IMR-90 (cell line): Measurements from ENCODE around the gene CASTOR2. TPM values are rescaled to one million over a fixed set of nuclear protein-coding genes. Genes with fewer than 3 reads are reported as not detected.

ENCODE experiments used
- ATAC-seq: fragments of 200-7000 bp; cut with Tn5 transposase; 2 replicates; pipeline ENCODE4 v1.9.1; 2020; ENCODE audit warnings: low read depth, mild to moderate bottlenecking, moderate library complexity
- BruUV-seq: library from RNA; stranded (reverse); fragments of 400-500 nt; replicated peaks from 2 replicates; lab custom pipeline; 2021; lab: Mats Ljungman, UMichigan
- CTCF ChIA-PET: fragments of 300-600 bp; formaldehyde crosslinking; extraction: SDS; loops from one replicate; lab custom pipeline; 2021; ENCODE audit warnings: antibody characterized with exemption; lab: Yijun Ruan, JAX
- POLR2A ChIA-PET: fragments of 300-600 bp; sonication (Branson Sonifier 250); formaldehyde crosslinking; loops from one replicate; lab custom pipeline; 2022; ENCODE audit warnings: antibody characterized with exemption; ENCODE audit not compliant: unreplicated experiment; lab: Charles Lee
- DNase-seq: peaks from one replicate; pipeline ENCODE4 v3.0.0; 2013
- H2AFZ ChIP-seq: replicated peaks from 2 replicates; pipeline ENCODE3; 2013; ENCODE audit warnings: low read length, mild to moderate bottlenecking; ENCODE audit not compliant: poor library complexity
- H2AK5ac ChIP-seq: 2 replicates; pipeline ENCODE4 v1.6.1; 2013; ENCODE audit warnings: low read depth, low read length, inconsistent platforms
- H2AK9ac ChIP-seq: replicated peaks from 2 replicates; pipeline ENCODE3; 2013; ENCODE audit warnings: mild to moderate bottlenecking, low read depth, low read length, moderate library complexity; ENCODE audit not compliant: poor library complexity
- H2BK120ac ChIP-seq: 2 replicates; pipeline ENCODE4 v1.6.1; 2013; ENCODE audit warnings: low read depth, low read length, inconsistent platforms
- H2BK15ac ChIP-seq: 3 replicates; pipeline ENCODE4 v1.6.1; 2013; ENCODE audit warnings: low read depth, low read length, inconsistent platforms
- H2BK20ac ChIP-seq: 2 replicates; pipeline ENCODE4 v1.6.1; 2013; ENCODE audit warnings: low read depth, mild to moderate bottlenecking, inconsistent platforms, low read length, moderate library complexity
- H2BK5ac ChIP-seq: 2 replicates; pipeline ENCODE4 v1.6.1; 2013; ENCODE audit warnings: mild to moderate bottlenecking, low read depth, low read length, inconsistent platforms; ENCODE audit not compliant: poor library complexity, severe bottlenecking
- H3K14ac ChIP-seq: replicated peaks from 2 replicates; pipeline ENCODE4 v1.6.1; 2013; ENCODE audit warnings: low read depth, low read length, inconsistent platforms
- H3K18ac ChIP-seq: 2 replicates; pipeline ENCODE4 v1.6.1; 2013; ENCODE audit warnings: low read depth, low read length, control low read depth
- H3K23ac ChIP-seq: 2 replicates; pipeline ENCODE4 v1.6.1; 2013; ENCODE audit warnings: low read depth, low read length, inconsistent platforms
- H3K27ac ChIP-seq: 2 replicates; pipeline ENCODE4 v1.5.1; 2013; ENCODE audit warnings: mild to moderate bottlenecking, control low read depth, low read length; ENCODE audit not compliant: insufficient read depth
- H3K27me3 ChIP-seq: 2 replicates; pipeline ENCODE4 v1.6.1; 2013; ENCODE audit warnings: low read length; ENCODE audit not compliant: control insufficient read depth, insufficient read depth
- H3K36me3 ChIP-seq: 2 replicates; pipeline ENCODE4 v1.6.1; 2013; ENCODE audit warnings: low read length, mixed read lengths; ENCODE audit not compliant: control insufficient read depth, insufficient read depth
- H3K4ac ChIP-seq: 2 replicates; pipeline ENCODE4 v1.6.1; 2013; ENCODE audit warnings: low read depth, low read length, inconsistent platforms
- H3K4me1 ChIP-seq: 2 replicates; pipeline ENCODE4 v1.6.1; 2013; ENCODE audit warnings: low read length, mixed read lengths; ENCODE audit not compliant: control insufficient read depth, insufficient read depth
- H3K4me2 ChIP-seq: 2 replicates; pipeline ENCODE4 v1.6.1; 2013; ENCODE audit warnings: low read depth, mild to moderate bottlenecking, control low read depth, low read length, moderate library complexity
- H3K4me3 ChIP-seq: 2 replicates; pipeline ENCODE4 v1.5.1; 2013; ENCODE audit warnings: low read depth, mild to moderate bottlenecking, control low read depth, low read length, moderate library complexity; ENCODE audit not compliant: insufficient read depth
- H3K56ac ChIP-seq: 2 replicates; pipeline ENCODE4 v1.6.1; 2013; ENCODE audit warnings: low read length, inconsistent platforms; ENCODE audit not compliant: insufficient read depth; ENCODE audit errors: extremely low read depth
- H3K79me1 ChIP-seq, 2 experiments: 2 replicates each; pipeline ENCODE4 v1.6.1; 2013; ENCODE audit warnings: low read length in 2 of 2, inconsistent platforms in 1 of 2, low read depth in 1 of 2
- H3K9ac ChIP-seq: 2 replicates; pipeline ENCODE4 v1.6.1; 2013; ENCODE audit warnings: low read depth, low read length, control low read depth
- H3K9me1 ChIP-seq: 2 replicates; pipeline ENCODE4 v1.6.1; 2013; ENCODE audit warnings: low read length, inconsistent platforms; ENCODE audit not compliant: insufficient read depth
- H3K9me3 ChIP-seq: 2 replicates; pipeline ENCODE4 v1.6.1; 2013; ENCODE audit warnings: low read length; ENCODE audit not compliant: control insufficient read depth, insufficient read depth
- H4K20me1 ChIP-seq: 2 replicates; pipeline ENCODE4 v1.6.1; 2013; ENCODE audit warnings: low read length, inconsistent platforms; ENCODE audit not compliant: insufficient read depth
- H4K5ac ChIP-seq: 2 replicates; pipeline ENCODE4 v1.6.1; 2013; ENCODE audit warnings: mild to moderate bottlenecking, low read depth, low read length, control low read depth
- H4K8ac ChIP-seq, 2 experiments: 2 replicates each; pipeline ENCODE4 v1.6.1; 2013; ENCODE audit warnings: low read depth in 2 of 2, low read length in 2 of 2, control low read depth in 1 of 2, inconsistent platforms in 1 of 2
- H4K91ac ChIP-seq: 2 replicates; pipeline ENCODE4 v1.6.1; 2013; ENCODE audit warnings: low read depth, low read length, inconsistent platforms; ENCODE audit not compliant: insufficient read depth
- FOS ChIP-seq: fragments of 150-350 bp; IDR thresholded peaks from 2 replicates; pipeline ENCODE4 v1.6.1; 2016; ENCODE audit warnings: low read depth, low read length
- MAFK ChIP-seq: IDR thresholded peaks from 2 replicates; pipeline ENCODE4 v1.6.1; 2012; ENCODE audit warnings: low read depth, low read length, improper control_type of control experiment
- NFE2L2 ChIP-seq: fragments of 150-350 bp; IDR thresholded peaks from 2 replicates; pipeline ENCODE4 v1.6.1; 2016; ENCODE audit warnings: low read depth, mild to moderate bottlenecking, low read length
- RCOR1 ChIP-seq: IDR thresholded peaks from 2 replicates; pipeline ENCODE4 v1.6.1; 2012; ENCODE audit warnings: mild to moderate bottlenecking, low read length, improper control_type of control experiment; ENCODE audit not compliant: insufficient replicate concordance
- RFX5 ChIP-seq: IDR thresholded peaks from 2 replicates; pipeline ENCODE4 v1.8.0; 2012; ENCODE audit warnings: low read depth, mild to moderate bottlenecking, low read length, moderate library complexity
- WGBS, 2 experiments: methylation state at CpG; one replicate each; pipeline versions ENCODE4 v1.1.5 to v1.1.7; 2013; ENCODE audit warnings: missing lambda C conversion rate in 2 of 2; ENCODE audit not compliant: insufficient read length in 1 of 2; ENCODE audit errors: extremely low coverage in 2 of 2; 5-methylcytosine and 5-hydroxymethylcytosine counted together
- dilution Hi-C: fragments of 300-500 bp; cut with HindIII; formaldehyde crosslinking; loops from one replicate; pipeline ENCODE4 v1.14.3; 2018; ENCODE audit warnings: low sequenced_read_pairs; ENCODE audit not compliant: unreplicated experiment
- in situ Hi-C: fragments of 300-500 bp; cut with MboI; formaldehyde crosslinking; loops from 3 replicates; pipeline ENCODE4 v1.14.3; 2019; ENCODE audit warnings: low sequenced_read_pairs, inconsistent platforms, mixed read lengths
- intact Hi-C: fragments of 100-400 bp; cut with micrococcal nuclease; formaldehyde crosslinking; loops from 2 replicates; pipeline ENCODE4 v1.10.0; 2022
- polyA plus RNA-seq, 3 experiments: library from polyadenylated mRNA; depleted of rRNA; stranded (reverse); fragments of >200 nt; gene quantifications; 2 replicates each; pipeline ENCODE4 v1.2.3, GENCODE V29; 2012; ENCODE audit warnings: low replicate concordance in 1 of 3
- total RNA-seq: library from RNA; depleted of rRNA; stranded (reverse); fragments of >200 nt; gene quantifications from 2 replicates; pipeline ENCODE4 v1.2.3, GENCODE V29; 2012
- TF ChIP-seq, protein P1 (sequence below): conservative IDR thresholded peaks from 2 replicates; pipeline ENCODE4 v1.5.1; 2012; ENCODE audit warnings: mild to moderate bottlenecking, low read depth, low read length, improper control_type of control experiment

CASTOR2 gene
- total and polyA plus RNA-seq, 2 of the 4 experiments (the other 2 are of a cell fraction) = 5.2 to 8.0 TPM

DNA sequence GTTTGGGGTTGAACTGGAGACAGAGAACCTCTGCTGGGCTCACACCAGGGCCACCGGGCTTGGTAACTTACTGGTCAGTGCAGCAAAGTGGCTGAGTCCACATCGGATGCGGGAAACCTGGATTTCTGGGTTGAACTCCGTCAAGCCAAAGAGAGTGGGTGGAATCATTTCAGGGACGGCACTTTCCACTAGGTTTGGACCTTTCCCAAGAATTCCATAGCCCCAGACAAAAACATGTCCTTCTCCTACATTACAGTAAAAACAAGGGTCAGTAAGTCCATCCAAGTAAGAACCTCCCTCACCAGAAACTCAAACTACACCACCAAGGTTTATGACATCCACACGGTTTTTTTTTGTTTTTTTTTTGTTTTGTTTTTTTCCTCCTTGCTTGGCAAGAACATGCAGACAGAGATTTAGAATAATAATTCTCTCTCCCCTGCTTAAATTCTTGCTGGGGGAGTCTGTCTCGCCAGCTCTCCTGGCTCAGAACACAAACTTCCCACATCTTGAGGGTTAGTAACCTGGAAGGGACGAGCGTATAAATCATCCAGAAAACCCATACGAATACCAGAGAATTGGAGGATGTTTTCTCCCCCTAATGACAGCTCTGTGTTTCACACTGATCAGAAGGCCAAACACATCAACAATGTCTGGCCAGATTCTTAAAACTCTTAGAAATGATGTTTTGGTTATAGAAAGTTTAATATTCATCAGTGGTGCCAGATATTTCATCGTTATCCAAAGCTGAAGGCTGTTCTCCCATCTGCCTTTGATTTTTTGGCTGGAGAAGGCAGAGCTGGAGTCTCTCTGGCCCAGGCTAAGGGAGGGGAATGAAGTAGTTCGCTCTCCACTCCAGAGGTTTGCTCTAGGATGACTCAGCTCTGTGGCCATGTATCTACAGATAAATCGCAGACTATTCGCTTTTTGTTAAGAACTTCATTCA, 91.6 kb downstream of the CASTOR2 start:
- peak overlapping the region; percentile 74 for H2BK5ac ChIP-seq
- no peaks in the 10 kb centered on the region for H3K27me3 ChIP-seq
- peak overlapping the region in 1 of 2 experiments; percentile 43; a peak in 2 of 4 replicates for H4K8ac ChIP-seq
- no peak overlapping the region for H3K4me3 ChIP-seq
- peak overlapping the region; percentile 78 for H3K18ac ChIP-seq
- no peak for TF ChIP-seq RFX5
- peak; percentile 77 for TF ChIP-seq NFE2L2
- no peak for TF ChIP-seq RCOR1
- TF ChIP-seq MAFK = peak; percentile 20; the same call in 1 of the 2 replicates
- TF ChIP-seq, protein P1, sequence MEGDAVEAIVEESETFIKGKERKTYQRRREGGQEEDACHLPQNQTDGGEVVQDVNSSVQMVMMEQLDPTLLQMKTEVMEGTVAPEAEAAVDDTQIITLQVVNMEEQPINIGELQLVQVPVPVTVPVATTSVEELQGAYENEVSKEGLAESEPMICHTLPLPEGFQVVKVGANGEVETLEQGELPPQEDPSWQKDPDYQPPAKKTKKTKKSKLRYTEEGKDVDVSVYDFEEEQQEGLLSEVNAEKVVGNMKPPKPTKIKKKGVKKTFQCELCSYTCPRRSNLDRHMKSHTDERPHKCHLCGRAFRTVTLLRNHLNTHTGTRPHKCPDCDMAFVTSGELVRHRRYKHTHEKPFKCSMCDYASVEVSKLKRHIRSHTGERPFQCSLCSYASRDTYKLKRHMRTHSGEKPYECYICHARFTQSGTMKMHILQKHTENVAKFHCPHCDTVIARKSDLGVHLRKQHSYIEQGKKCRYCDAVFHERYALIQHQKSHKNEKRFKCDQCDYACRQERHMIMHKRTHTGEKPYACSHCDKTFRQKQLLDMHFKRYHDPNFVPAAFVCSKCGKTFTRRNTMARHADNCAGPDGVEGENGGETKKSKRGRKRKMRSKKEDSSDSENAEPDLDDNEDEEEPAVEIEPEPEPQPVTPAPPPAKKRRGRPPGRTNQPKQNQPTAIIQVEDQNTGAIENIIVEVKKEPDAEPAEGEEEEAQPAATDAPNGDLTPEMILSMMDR = no peak
- TF ChIP-seq FOS = peak; percentile 56; the same call in 1 of the 2 replicates
- peak overlapping the region; percentile 71 for H3K23ac ChIP-seq
- DNase-seq (peak; percentile 83), ATAC-seq (peak; percentile 80)
- H3K79me1 ChIP-seq = peaks cover 19 to 42% of the 10 kb centered on the region in 2 experiments
- H3K4me2 ChIP-seq = peak overlapping the region; percentile 53
- H3K4me1 ChIP-seq = peaks cover 24% of the 10 kb centered on the region
- peak overlapping the region; percentile 68; the same call in 1 of the 2 replicates for H3K27ac ChIP-seq
- peak overlapping the region; percentile 84 for H2AK9ac ChIP-seq
- peak overlapping the region; percentile 27 for H4K91ac ChIP-seq
- H3K9ac ChIP-seq = 0 out of 2 replicates have a peak overlapping the region, but pooled peaks have one; percentile 1
- no TSS peak for BruUV-seq
- 42% methylated on average over 2 of the region's 14 CpGs; no CpG with 5 or more reads in 1 of the 2 experiments for WGBS, 2 experiments
- H4K20me1 ChIP-seq = peaks cover 9% of the 10 kb centered on the region
- dilution Hi-C loops = no loop called here
- peaks cover 49% of the 10 kb centered on the region for H3K36me3 ChIP-seq
- POLR2A ChIA-PET = no interaction called here
- H3K56ac ChIP-seq = peak overlapping the region; percentile 33; the same call in 1 of the 2 replicates
- in situ Hi-C loops = no loop called here
- H2BK120ac ChIP-seq = peak overlapping the region; percentile 33
- no peaks in the 10 kb centered on the region for H3K9me3 ChIP-seq
- CTCF ChIA-PET = no interaction called here
- intact Hi-C loops = no loop called here
- H2BK20ac ChIP-seq = peak overlapping the region; percentile 21
- peak overlapping the region; percentile 74 for H2AK5ac ChIP-seq
- H2AFZ ChIP-seq = peak overlapping the region; percentile 40
- H4K5ac ChIP-seq = no peak overlapping the region; the same call in 1 of the 2 replicates
- H3K9me1 ChIP-seq = peaks cover 33% of the 10 kb centered on the region
- peak overlapping the region; percentile 71 for H3K4ac ChIP-seq
- peak overlapping the region; percentile 62; the same call in 2 of the 3 replicates for H2BK15ac ChIP-seq
- peak overlapping the region; percentile 23; the same call in 1 of the 2 replicates for H3K14ac ChIP-seq
